BLaER1 treated with 17β-estradiol and CSF1 and Interleukin-3, amounts not matched to agents 10 nM and 100 nM (cell line): Measurements from ENCODE around the gene ELAVL2.

ENCODE experiments used
- H3K27ac ChIP-seq, 11 experiments: shearing (Covaris generic); formaldehyde crosslinking; 2 replicates each; pipeline ENCODE4 v1.8.1; 2022
- H3K27me3 ChIP-seq, 11 experiments: shearing (Covaris generic); formaldehyde crosslinking; 2 replicates each; pipeline ENCODE4 v1.8.1; 2022
- H3K36me3 ChIP-seq, 11 experiments: shearing (Covaris generic); formaldehyde crosslinking; 2 replicates each; pipeline ENCODE4 v1.8.1; 2022
- H3K4me1 ChIP-seq, 10 experiments: shearing (Covaris generic); formaldehyde crosslinking; 2 replicates each; pipeline ENCODE4 v1.8.1; 2022
- H3K4me2 ChIP-seq, 11 experiments: shearing (Covaris generic); formaldehyde crosslinking; 2 replicates each; pipeline ENCODE4 v1.8.1; 2022
- H3K4me3 ChIP-seq, 10 experiments: shearing (Covaris generic); formaldehyde crosslinking; 2 replicates each; pipeline ENCODE4 v1.8.1; 2022
- H3K9ac ChIP-seq, 11 experiments: shearing (Covaris generic); formaldehyde crosslinking; 2 replicates each; pipeline ENCODE4 v1.8.1; 2022
- H3K9me3 ChIP-seq, 11 experiments: shearing (Covaris generic); formaldehyde crosslinking; replicated peaks in 1 of 11; 2 replicates each; pipeline ENCODE4 v1.8.1; 2022
- H4K20me1 ChIP-seq, 11 experiments: shearing (Covaris generic); formaldehyde crosslinking; 2 replicates each; pipeline ENCODE4 v1.8.1; 2022
- Cebpa-rat ChIP-seq, 11 experiments: shearing (Covaris generic); IDR thresholded peaks; 2 replicates each; pipeline ENCODE4 v1.8.1; 2022

Gene ELAVL2

DNA sequence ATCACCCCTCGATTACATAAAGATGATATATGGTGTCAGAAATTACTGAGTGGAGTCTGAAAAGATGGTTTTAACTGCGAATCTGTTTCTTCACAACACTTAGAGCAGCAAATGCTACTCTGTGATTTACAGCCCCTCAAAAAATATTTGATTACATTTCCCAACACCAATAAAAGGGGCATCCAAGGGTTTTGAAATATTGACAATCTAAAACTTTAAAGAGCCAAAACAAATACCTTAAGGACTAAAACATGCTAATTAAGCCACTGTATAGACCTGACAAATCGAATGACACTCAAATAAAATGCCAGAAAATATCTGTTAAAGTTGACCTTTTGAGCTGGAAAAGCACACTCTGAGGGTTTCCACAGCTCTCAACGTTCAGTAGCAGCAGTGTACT is 73.2 kb downstream of the ELAVL2 start:
- H3K4me2 ChIP-seq = no peak overlapping the region
- no peak overlapping the region for H3K27ac ChIP-seq
- no peak overlapping the region for H3K4me3 ChIP-seq
- no peaks in the 10 kb centered on the region for H3K36me3 ChIP-seq
- H3K27me3 ChIP-seq = no peaks in the 10 kb centered on the region
- no peaks in the 10 kb centered on the region for H3K9me3 ChIP-seq
- no peaks in the 10 kb centered on the region for H3K4me1 ChIP-seq
- no peak for TF ChIP-seq Cebpa-rat (IDR thresholded peaks at IDR 0.05)
- no peaks in the 10 kb centered on the region for H4K20me1 ChIP-seq
- H3K9ac ChIP-seq = no peak overlapping the region

DNA sequence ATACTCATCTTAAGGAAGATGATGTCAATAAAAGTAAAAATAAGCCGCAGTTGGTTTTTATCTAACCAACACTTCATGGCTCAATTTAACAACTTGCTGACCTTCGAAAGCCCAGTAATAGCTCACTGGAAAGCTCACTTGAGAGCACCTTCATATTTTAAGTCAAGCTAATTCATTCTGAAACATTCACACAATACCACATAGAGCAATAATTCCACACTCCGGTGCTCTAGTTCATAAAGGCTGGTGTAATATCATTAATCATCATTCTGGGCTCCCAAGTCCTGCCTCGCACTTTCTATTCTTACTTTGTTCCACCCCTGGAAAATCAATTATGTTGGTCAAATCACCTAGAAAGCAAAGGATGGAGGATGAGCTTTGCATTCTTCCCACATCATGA is 74.4 kb downstream of the ELAVL2 start:
- no peaks in the 10 kb centered on the region for H3K9me3 ChIP-seq
- no peak overlapping the region for H3K4me3 ChIP-seq
- no peak for TF ChIP-seq Cebpa-rat (IDR thresholded peaks at IDR 0.05)
- no peak overlapping the region for H3K27ac ChIP-seq
- H3K36me3 ChIP-seq = no peaks in the 10 kb centered on the region
- H3K27me3 ChIP-seq = no peaks in the 10 kb centered on the region
- no peak overlapping the region for H3K4me2 ChIP-seq
- H3K4me1 ChIP-seq = no peaks in the 10 kb centered on the region
- H3K9ac ChIP-seq = no peak overlapping the region
- no peaks in the 10 kb centered on the region for H4K20me1 ChIP-seq

DNA sequence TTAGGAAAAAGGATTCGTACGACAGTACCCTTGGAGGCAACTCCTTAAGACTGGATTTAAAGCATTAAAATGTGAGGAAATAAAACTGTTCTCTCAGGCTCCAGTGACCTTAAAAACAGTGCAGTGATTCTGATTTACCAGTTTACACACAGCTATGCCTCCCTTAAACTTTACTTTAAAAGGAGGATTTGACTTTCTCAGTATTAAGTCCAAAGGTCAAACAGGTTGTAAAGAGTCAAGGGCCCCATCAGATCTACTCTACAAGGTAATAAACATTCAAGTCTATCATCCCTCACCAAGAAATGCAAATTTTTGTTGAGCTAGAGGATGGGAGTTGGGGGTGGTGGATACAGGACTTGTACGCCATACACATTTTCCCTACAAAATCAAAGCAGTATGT is 75.2 kb downstream of the ELAVL2 start:
- H3K9me3 ChIP-seq = no peaks in the 10 kb centered on the region
- H3K36me3 ChIP-seq = no peaks in the 10 kb centered on the region
- TF ChIP-seq Cebpa-rat (IDR thresholded peaks at IDR 0.05) = no peak
- H3K27ac ChIP-seq = no peak overlapping the region
- no peaks in the 10 kb centered on the region for H3K4me1 ChIP-seq
- H3K4me2 ChIP-seq = no peak overlapping the region
- H3K27me3 ChIP-seq = no peaks in the 10 kb centered on the region
- H4K20me1 ChIP-seq = no peaks in the 10 kb centered on the region
- H3K9ac ChIP-seq = no peak overlapping the region
- H3K4me3 ChIP-seq = no peak overlapping the region

DNA sequence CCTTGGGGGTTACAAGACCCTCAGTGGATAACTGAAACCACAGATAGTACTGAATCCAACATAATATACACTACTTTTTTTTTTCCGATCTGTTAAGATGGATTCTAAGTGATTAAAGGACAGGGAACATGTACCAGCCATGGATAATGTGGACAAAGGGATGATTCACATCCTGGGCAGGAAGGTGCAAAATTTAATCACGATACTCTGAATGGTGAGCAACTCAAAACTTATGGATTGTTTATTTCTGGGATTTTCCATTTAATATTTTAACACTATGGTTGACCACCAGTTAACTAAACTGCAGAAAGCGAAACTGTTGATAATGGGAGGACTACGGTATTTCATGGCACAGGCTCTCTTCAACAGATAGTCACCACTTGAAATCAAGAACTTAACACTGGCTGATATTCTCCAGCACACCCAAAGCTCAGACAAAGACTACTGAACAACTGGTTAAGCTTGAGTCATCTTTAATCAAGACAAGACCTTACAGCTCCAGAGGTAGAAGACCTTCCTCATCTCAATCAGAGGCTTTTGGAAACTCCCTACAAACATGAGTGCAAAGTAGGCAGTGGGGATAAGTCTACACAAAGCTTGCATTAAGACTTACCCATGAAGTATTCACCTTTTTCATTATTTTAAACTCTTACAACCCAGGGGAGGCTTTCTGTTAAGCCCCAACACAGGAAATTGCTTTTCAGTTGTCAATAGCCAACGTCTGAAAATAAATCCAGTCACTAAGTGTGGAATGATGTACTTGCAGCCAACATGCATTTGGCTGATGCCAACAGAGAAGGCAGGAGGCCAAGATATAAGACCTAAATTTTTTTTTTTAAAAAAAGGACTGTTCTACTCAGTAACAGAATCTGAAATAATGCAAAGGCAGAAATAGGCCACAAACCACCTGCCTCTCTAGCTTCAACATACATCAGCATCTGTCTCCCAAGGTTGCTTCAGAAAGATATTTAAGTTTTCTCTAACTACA is 78.7 kb downstream of the ELAVL2 start:
- Histone ChIP-seq H3K4me3 (no peak overlapping the region), H3K27me3 (no peaks in the 10 kb centered on the region), H3K9ac (no peak overlapping the region), H3K36me3 (no peaks in the 10 kb centered on the region), H3K27ac (no peak overlapping the region), H3K9me3 (no peaks in the 10 kb centered on the region), H3K4me1 (no peaks in the 10 kb centered on the region), H3K4me2 (no peak overlapping the region), H4K20me1 (no peaks in the 10 kb centered on the region)
- no peak for TF ChIP-seq Cebpa-rat (IDR thresholded peaks at IDR 0.05)

DNA sequence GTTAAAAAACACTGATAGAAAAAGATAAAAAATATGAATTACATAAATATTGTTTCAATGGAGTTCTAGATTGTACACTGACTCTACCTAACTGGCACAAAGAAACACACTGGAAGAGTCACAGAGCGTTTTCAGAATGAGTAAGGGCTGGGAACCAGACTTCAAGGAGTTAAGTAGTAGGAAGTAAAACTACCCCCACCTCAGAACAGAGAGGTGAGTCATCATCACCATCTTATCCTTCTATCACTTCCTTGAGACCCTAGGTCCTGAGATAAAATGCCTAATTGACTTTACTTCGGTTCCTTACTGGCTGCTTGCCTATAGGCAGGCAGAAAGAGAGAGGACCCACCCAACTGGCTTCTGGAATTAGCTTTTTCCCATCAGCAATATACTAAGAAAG is 79.7 kb downstream of the ELAVL2 start:
- no peaks in the 10 kb centered on the region for H3K27me3 ChIP-seq
- no peak overlapping the region for H3K27ac ChIP-seq
- no peaks in the 10 kb centered on the region for H4K20me1 ChIP-seq
- H3K4me3 ChIP-seq = no peak overlapping the region
- H3K4me1 ChIP-seq = no peaks in the 10 kb centered on the region
- no peaks in the 10 kb centered on the region for H3K36me3 ChIP-seq
- H3K4me2 ChIP-seq = no peak overlapping the region
- no peak overlapping the region for H3K9ac ChIP-seq
- no peak for TF ChIP-seq Cebpa-rat (IDR thresholded peaks at IDR 0.05)
- no peaks in the 10 kb centered on the region for H3K9me3 ChIP-seq

DNA sequence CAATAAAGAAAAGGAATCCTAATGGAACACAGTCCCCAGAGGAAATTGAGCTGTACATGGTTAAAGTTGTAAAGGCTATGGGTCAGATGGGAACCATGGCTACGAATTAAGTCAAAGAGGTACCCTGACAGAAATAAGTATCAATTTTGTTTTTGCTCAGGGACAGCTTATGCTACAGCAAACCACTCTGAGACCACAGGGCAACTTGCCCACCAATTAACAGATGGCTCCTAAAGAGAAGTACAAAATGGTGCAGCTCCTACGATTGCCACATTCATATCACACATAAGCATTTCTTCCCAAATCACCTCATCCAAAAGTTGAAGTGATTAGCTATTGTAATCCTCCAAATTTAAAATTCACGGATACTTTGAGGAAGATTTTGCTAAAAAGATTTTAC is 83.0 kb downstream of the ELAVL2 start:
- no peaks in the 10 kb centered on the region for H3K4me1 ChIP-seq

DNA sequence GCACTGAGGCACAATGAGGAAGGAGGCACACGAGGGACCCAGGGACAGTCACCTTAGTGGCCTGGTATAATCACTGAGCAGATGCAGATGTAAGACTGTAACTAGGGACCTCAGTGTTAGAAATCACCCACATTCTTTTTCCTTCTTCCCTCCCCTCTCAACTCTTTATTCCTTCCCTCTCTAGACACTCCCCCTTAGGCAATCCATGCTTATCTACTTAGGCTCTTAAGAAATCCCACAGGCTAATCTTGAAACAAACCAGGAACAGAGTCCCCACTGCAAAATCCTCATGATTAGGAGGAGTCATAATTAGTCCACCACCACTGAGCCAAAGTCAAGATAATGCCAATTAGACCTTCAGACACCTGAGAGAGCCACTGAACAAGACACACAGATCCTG is 84.7 kb downstream of the ELAVL2 start:
- Histone ChIP-seq H3K4me2 (no peak overlapping the region), H3K27ac (no peak overlapping the region), H3K27me3 (no peaks in the 10 kb centered on the region), H3K9me3 (no peaks in the 10 kb centered on the region), H3K4me3 (no peak overlapping the region), H4K20me1 (no peaks in the 10 kb centered on the region), H3K4me1 (no peaks in the 10 kb centered on the region), H3K36me3 (no peaks in the 10 kb centered on the region), H3K9ac (no peak overlapping the region)
- no peak for TF ChIP-seq Cebpa-rat (IDR thresholded peaks at IDR 0.05)

More for the DNA sequence above, 83.0 kb downstream of the ELAVL2 start:
- Histone ChIP-seq H3K9ac (no peak overlapping the region), H3K36me3 (no peaks in the 10 kb centered on the region), H3K4me2 (no peak overlapping the region), H3K9me3 (no peaks in the 10 kb centered on the region), H3K4me3 (no peak overlapping the region), H3K27me3 (no peaks in the 10 kb centered on the region), H4K20me1 (no peaks in the 10 kb centered on the region), H3K27ac (no peak overlapping the region)
- no peak for TF ChIP-seq Cebpa-rat (IDR thresholded peaks at IDR 0.05)

DNA sequence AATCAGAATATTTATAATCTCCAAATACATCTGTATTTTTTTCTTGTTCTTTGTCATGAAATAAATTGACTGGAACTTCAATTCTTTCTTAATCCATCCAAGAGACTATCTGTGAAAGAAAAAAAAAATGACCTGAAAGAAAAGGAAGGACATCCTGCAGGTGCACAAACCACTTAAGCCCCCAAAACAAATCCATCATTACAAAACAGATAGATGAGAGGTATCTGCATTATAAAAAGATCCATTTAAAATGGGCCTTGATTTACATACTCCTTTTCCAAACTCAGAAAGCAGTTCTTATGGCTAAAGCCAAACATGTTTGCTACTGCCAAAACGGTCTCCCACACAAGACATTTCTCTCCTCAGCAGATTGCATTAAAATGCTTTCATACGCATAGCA is 85.5 kb downstream of the ELAVL2 start:
- H3K36me3 ChIP-seq = no peaks in the 10 kb centered on the region
- no peaks in the 10 kb centered on the region for H3K4me1 ChIP-seq
- H3K4me2 ChIP-seq = no peak overlapping the region
- TF ChIP-seq Cebpa-rat (IDR thresholded peaks at IDR 0.05) = no peak
- H3K27ac ChIP-seq = no peak overlapping the region
- no peaks in the 10 kb centered on the region for H4K20me1 ChIP-seq
- no peak overlapping the region for H3K9ac ChIP-seq
- H3K9me3 ChIP-seq = no peaks in the 10 kb centered on the region
- H3K4me3 ChIP-seq = no peak overlapping the region
- no peaks in the 10 kb centered on the region for H3K27me3 ChIP-seq

DNA sequence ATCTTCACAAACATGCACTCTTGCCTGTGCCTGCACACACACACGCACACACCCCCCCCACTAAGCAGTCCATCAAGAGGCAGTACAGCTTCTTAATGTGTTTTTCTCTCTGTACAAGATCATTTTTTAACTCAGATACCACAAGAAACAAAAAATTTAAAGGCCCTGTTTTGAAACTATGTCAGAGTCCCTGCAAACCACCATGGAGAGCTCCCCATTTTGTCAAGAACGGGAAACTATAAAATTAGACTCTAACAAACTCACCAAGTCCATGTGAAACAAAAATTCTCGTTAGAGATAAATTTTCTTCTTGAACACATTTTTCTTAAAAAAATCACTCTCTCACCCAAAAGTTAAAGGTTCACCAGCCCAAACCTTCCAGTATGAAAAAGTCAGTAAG is 86.3 kb downstream of the ELAVL2 start:
- Histone ChIP-seq H3K9ac (no peak overlapping the region), H3K36me3 (no peaks in the 10 kb centered on the region), H3K9me3 (no peaks in the 10 kb centered on the region), H3K27me3 (no peaks in the 10 kb centered on the region), H3K4me1 (no peaks in the 10 kb centered on the region), H4K20me1 (no peaks in the 10 kb centered on the region), H3K4me3 (no peak overlapping the region), H3K4me2 (no peak overlapping the region), H3K27ac (no peak overlapping the region)
- no peak for TF ChIP-seq Cebpa-rat (IDR thresholded peaks at IDR 0.05)

DNA sequence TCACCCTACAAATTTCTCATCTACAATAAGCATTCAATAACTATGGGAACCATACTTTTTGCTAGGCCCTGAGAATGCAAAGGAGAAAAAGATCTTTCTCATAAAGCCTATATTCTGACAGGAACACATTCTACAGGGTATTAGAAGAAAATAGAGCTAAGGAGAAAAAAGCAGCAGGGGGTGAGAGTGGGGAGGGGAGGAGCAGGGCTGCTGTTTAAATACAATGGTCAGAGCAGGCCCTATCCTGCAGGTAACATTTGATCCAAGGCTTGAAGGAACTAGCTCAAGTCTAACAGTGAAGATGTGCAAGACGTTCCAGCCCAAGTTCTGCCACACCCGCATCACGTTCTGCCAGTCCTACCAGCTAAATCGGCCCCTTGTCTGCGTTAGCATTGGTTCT is 89.7 kb downstream of the ELAVL2 start:
- Histone ChIP-seq H3K9me3 (no peaks in the 10 kb centered on the region), H3K4me2 (no peak overlapping the region), H3K4me1 (no peaks in the 10 kb centered on the region), H3K27ac (no peak overlapping the region), H3K36me3 (no peaks in the 10 kb centered on the region), H4K20me1 (no peaks in the 10 kb centered on the region), H3K27me3 (no peaks in the 10 kb centered on the region), H3K4me3 (no peak overlapping the region), H3K9ac (no peak overlapping the region)
- TF ChIP-seq Cebpa-rat (IDR thresholded peaks at IDR 0.05) = no peak
